Measurements from ENCODE around the gene SHC4.
"Not testable (repeated sequence)": the region's sequence is repeated elsewhere in the genome, so short reads cannot be mapped to it uniquely, and the experiment has no call there.

SHC4 gene

DNA sequence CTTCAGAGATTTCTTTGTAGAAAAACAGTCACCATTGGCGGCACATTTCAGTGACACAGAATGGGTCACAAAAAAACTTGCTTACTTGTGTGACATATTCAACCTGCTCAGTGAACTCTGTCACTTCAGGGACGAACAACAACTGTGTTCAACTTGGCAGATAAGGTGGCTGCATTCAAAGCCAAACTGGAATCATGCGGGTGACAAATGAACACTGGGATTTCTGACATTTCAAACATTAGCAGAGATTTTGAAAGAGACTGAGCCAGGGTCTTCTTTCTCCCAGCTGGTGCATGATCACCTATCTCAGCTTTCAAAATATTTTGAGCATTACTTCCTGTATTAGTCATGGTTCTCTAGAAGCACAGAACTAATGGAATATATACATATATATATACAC is 87.7 kb downstream of the SHC4 start:
- no peak for DNase-seq

DNA sequence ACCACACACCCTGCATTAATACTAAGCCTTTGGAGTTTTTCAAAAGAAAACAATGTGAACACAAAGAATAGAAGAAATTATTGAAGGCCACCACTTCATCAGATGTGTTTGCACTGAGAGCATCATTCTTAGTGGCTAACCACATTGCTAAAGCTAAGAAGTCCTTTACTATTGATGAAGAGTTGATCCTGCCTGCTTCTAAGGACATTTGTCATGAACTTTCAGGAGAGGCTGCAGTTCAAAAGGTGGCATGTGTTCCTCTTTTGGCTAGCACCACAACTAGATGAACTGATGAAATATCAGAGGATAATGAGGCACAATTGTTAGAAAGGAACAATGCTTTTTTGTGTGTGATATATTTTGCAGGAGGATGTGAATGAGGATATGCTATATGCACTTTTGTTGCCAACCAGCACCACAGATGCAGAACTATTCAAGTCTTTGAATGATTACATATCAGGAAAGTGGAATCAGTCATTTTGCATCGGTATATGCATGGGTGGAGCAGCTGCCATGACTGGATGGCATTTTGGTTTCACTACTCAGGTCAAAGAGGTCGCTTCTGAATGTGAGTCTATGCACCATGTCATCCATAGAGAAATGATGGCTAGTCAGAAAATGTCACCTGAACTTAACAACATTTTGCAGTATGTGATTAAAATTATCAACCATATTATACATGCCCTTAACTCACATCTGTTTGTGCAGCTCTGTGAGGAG is 88.3 kb downstream of the SHC4 start:
- DNase-seq = no peak

DNA sequence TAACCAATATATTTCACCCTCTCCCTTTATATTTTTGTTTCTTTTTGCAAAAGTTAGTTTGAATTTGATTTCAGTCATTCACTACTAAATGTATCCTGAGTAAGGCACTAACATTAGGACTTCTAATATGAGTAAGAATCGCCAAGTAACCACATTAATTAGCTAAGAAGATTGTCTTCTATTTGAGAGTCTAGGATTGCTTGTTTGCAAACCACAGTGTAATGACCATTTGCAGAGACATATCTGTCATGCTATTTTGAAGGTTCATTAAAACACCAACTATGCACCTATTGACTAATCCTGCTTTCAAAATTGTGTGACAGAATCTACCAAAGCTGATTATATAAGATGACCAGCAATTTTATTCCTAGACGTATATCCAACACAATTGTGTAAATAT is 91.1 kb downstream of the SHC4 start:
- DNase-seq = no peak

DNA sequence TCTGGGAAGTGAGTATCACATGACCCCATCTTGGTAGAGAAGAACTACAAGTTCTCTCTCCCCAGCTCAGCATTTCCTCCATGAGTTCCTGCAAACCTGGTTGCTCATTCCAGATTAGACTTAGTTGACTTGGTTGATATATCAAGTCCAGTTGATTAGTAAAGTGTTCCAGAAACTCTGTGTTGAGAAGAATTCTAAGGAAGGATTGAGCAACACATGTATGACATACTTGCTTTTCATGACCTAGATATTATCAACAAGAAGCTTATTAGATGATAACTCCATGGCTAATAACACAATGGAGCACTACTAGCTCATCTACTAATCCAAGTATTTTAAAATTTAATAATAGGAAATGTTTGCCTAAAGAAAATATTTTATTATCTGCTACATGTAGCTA is 92.2 kb downstream of the SHC4 start:
- DNase-seq = no peak

DNA sequence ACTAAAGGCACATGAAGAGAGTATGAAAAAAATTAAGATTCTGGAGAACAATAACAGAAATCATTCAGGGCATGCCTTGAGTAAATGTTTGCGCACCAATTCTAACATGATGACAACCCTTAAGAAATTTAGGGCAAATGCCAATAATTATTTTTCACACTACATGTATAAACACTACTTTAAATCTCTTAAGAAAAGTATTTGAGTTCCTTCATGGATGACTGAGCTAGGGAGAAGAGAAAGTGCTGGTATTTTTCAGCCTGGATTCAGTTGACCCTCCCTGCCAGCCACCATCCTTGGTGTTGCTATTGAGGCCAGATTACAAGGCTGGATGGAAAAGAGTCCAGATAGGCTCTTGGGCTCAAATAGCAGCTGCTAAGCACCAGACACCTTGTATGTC is 93.8 kb downstream of the SHC4 start:
- DNase-seq = no peak

DNA sequence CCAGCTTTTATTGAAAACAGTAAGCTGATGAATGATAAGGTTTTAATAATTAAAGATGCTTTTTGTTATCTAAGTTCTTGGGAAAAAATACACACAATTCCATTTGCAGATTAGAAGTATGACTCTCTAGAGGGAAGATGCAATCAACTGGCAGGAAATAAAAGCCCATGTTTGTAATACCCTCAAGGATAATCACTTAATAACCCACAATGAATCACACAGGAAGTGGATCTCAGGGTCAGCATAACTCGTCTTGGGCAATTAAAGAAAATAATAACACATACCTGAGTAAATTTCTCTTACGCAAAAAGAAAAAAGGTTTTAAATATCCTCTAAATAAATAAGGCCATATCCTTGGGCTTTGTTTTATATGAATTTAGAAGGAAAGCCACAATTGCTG is 95.2 kb downstream of the SHC4 start:
- DNase-seq = no peak

DNA sequence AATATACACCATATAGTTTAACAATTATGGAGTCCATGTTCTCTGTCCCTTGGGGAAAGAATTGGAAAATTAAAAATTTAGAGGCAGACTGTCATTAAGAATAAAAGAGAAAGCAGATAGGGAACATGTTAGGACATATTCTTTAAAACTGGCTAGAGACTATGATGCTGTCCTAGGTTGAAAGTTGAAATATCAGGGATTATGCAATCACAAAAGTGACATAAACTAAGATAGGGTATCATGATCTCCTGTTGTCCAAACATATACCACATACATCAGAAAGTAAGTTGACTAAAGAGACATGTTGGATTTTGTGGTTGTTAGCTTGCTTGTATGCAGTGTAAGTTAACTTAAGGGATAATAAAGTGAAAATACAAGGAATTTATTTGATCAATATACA is 95.7 kb downstream of the SHC4 start:
- DNase-seq = no peak

DNA sequence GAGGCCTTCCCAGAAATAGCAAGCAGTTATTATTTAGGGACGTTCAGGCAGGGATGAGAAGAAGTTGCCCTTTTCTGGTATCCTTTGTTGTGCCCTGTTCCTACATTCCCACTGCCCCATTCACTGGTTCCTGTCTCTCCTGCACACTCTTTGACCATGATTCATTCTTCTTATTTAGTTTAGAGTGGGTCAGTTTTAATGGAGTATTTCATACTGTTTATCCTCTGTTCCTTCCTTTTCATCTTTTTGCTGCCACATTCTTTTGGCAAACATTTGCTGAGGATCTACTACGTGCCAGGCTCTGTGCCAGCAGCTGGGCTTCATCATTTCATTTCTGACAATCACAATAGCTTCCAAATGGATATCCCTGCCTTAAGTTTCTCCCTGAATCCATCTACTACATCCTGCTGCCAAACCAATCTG is 97.6 kb downstream of the SHC4 start:
- no peak for DNase-seq

DNA sequence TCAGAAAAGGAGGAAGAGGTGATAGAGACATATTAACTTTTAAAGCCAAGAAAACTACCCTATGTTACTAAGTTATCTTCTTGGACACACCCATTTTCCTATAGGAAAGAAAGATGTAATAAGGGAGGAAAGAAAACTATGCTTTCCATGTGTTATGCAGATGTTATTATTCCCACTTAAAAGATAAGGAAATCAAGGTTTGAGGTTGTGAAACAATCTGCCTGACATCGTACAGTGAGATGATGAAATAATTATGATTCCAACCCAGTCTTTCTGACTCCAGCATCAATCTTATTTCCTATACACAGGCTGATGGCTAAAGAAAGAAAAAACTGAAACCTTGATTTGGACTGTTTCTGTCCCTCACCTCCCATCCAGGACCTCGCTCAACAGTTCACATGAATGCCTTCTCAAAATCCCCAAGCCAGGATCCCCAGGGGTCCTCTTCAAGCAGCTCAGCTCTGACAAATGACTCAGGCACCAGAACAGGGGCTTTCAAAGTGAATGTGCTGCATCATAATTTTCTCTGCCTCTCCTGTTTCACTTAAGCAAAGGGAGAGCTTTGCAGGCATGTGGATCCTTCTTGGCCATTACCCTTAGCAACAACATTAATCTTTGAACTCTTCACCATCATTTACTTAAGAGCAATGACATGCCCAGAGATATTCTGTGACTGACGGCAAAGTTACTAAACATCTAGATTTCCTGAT is 98.2 kb downstream of the SHC4 start:
- no peak for DNase-seq

DNA sequence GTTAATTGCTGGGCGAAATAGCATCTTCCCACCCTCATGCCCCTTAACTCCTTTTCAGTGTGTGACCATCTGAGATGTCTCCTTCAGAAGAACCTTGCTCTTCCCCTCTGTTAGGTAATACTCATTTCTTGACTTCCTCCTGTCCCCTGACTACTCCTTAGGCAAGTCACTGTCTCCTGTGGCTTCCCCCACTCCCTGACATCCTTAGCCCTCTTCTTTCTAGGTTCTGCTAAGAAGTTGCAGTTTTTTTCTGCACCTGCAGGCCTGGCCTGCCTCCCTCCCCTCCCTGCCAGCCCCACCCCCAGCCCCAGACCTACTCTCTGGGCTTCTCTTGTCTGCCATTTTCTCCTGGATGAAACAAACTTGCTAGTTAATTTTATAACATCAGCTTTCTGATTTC is 101.0 kb downstream of the SHC4 start:
- no peak for DNase-seq

DNA sequence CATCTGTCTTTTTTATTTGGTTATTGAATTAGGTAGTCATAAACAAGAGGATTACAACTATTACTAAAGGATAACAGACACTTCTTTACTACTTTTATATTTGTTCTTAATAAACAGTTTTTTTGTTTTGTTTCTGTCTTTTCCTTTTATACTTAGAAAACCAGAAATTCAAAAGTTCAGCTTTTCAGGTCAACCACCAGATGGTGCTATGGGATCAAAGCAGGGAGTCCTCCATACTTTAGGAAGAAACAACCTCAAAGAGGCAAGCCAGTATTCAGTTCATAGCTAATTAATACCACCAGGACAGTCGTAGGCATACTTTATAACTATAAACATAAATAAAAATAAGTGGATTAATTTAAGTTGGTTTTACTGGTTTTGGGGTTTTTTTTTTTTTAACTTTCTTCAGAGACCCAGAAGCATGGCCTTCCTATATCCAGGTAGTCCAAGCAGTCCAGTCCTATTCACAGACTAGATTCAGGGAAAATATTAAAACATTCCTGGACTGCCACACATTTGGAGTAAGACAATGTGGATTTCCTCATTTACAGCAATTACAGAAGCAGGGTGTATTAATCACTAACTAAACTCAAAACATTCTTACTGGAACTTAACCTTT is 101.8 kb downstream of the SHC4 start:
- peak; percentile 47 for DNase-seq

DNA sequence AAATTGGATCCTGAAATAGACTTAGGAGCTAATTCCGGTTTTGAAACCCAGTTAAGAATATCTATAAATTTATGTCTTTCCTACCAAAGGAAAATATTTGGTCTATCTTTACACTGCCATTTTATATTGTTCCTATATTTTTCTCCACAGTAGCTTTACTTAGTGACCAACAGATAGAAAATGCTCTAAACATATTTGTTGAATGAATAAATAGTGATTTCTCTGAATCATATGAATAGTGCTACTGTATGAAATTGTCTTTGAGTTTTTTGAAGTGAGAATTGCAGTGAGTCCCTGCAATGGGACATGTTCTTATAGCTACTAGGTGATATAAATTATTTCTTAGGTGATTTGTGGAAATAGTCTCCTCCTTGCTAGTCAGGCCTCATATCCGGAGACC is 104.3 kb downstream of the SHC4 start:
- no peak for DNase-seq

DNA sequence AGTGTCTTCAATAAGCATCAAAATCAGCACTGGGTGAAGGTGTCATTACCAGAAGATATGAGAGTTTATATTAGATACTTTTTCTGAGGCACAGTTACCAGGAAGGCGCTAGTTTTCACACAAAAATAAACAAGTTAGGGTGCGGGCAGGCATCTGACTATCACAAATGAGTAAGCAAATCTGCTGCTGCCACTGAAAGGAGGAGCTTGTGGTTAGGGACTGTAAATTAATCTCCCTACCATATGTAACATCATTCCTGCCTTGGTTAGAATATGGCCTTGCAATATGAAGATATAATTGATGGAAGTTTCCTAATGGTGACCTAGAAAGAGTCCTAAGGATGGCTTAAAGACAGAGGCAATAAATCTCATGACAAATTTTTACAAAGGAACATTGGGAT is 105.3 kb downstream of the SHC4 start:
- no peak for DNase-seq

DNA sequence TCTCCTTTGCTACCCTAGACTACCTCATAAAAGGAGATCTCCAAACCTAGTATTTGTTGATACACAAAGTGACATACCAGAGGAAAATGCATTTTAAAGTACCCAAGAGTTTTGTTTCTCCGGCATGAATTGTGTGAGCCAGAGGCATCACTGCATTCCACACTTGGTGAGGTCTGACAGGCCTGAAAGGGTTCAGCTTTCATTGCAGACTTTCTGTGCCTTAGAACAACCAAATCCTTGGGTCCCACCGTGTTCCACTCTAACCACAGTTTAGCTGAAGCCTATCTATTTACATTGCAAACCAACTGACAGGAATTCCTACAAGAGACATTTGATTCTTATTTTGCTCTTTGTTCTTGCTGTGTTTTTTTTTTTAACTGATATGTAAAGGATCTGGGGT is 106.8 kb downstream of the SHC4 start:
- DNase-seq = no peak

DNA sequence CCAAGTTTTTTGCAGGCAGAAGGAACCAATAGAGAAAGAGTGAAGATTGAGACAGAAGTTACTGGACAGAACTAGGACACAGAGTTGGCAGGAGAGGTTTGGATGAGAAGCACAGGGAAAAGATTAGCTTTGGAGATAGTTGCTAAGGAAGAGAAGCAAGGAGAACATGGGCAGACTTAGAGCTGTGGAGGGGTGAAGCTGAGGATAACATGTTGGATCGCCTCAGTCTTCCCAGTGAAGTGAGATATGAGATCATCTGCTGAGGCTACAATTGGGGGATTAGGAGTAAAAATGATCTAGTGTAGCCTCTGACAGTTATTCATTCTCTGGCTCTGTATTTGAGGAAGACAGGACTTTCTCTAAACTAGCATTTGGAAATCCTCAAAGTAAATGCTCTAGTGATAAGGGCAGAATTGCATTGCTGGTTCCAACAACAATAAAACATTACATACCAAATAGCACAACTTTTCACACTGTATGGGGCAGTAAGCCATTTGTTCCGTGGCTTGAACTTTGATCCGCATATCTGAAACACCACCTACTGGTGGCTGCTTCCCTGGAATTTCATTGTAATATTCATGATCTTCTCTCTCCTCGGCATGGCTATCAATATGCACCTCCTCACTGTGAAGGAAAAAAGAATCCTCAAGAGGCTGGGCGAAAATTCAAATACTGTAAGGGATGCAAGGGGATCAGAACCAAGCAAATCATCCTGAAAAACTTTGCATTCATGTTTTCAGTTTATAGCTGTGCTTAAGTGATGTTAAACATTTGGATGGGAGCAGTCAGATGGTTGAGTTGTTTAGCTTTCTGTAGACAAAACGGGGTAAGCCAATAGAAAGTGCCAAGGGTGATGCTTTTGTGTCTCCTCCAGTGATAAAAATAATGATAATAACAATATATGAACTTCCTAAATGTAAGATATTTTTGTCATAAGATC is 107.9 kb downstream of the SHC4 start:
- no peak for DNase-seq

DNA sequence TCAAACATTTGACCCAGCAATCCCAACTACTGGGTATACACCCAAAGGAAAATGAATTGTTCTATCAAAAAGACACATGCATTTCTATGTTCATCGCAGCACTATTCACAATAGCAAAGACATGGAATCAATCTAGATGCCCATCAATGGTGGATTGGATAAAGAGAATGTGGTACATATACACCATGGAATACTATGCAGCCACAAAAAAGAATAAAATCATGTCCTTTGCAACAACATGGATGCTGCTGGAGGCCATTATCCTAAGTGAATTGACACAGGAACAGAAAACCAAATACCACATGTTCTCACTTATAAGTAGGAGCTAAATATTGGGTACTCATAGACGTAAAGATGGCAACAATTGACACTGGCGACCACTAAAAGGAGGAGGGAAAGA is 109.3 kb downstream of the SHC4 start:
- not testable (repeated sequence) for DNase-seq

DNA sequence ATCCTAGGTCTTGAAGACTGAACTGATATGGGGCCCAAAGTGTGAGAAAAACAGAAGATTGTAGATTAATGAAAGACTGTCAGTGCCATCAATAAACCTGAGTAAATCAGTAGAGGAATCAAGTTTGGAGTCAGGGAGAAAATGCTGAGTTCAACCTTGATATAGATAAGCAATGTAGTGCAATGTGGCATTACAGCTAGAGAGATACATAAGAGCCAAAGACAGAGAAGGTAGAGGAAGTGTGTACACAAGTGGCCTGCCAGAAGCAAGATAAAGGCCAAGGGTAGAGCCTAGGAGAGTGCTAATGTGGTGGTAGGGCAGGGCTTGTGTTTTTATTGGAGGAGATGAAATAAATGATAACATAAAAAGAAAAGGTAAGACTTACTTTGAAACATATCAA is 111.8 kb downstream of the SHC4 start:
- DNase-seq = no peak

DNA sequence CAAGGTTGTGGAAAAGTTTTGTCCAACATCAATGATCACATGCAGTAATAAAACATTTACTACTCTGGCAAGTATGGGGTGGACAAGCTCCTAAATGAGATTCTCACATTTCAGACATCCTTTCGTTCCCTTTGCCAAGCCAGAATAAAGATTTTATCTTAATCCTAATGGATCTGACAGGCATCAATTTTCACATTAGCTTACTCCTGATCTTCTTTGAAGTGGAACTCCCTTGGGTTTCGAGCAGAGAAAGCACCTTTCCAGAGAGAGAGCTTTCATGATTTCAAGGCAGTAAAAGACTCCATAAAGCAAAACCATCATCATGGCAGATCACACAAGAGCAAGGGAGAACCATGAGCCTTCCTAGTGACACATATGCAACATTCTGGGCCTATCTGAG is 113.1 kb downstream of the SHC4 start:
- DNase-seq = no peak

DNA sequence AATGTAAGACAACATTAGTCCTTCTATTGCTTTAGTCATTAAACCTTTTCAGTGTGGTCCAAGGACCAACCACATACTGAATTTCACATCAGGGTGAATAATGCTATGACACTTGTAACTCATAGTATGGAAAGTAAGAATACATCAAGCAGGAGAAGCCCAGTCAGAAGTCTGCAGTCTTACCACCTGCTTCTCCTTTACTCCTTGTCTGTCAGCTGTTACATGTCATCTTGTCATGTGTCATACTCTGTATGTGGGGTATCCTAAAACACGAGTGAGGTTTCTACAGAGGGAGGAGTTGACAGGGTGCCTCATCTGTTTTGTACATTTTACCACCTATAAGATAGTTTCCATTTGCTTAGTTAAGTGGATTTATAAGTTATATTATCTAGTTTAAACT is 118.6 kb downstream of the SHC4 start:
- no peak for DNase-seq

DNA sequence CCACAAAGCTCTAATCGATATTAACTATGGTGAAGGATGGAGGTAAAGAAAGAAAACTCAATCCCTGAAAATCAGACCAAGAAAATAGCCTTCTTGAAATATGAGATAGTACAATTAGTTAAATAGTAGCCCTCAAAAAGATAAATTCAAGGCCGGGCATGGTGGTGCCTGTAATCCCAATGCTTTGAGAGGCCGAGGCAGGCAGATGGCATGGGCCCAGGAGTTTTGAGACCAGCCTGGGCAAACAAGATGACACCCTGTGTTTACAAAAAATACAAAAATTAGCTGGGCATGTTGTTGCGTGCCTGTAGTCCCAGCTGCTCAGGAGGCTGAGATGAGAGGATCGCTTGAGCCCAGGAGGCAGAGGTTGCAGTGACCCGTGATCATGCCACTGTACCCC is 121.2 kb downstream of the SHC4 start:
- DNase-seq = no peak

DNA sequence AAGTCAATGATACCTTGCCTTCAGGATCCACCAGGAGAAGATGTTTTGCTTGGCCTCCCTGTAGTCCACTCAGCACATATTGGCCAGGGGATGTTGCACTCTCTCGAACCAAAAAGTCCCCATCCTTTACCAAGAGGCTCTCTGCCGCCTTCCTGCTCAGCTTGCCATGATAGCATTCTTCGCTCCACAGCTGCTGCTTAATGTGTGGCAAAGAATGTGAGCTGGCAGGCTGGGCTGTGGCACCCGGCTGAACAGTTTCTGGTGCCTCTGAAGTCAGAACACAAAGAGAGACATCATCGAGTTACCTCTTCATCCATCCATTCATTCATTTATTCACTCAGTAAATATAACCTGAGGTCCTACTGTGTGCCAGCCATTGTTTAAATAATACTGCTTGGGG is 129.0 kb downstream of the SHC4 start:
- DNase-seq = no peak

DNA sequence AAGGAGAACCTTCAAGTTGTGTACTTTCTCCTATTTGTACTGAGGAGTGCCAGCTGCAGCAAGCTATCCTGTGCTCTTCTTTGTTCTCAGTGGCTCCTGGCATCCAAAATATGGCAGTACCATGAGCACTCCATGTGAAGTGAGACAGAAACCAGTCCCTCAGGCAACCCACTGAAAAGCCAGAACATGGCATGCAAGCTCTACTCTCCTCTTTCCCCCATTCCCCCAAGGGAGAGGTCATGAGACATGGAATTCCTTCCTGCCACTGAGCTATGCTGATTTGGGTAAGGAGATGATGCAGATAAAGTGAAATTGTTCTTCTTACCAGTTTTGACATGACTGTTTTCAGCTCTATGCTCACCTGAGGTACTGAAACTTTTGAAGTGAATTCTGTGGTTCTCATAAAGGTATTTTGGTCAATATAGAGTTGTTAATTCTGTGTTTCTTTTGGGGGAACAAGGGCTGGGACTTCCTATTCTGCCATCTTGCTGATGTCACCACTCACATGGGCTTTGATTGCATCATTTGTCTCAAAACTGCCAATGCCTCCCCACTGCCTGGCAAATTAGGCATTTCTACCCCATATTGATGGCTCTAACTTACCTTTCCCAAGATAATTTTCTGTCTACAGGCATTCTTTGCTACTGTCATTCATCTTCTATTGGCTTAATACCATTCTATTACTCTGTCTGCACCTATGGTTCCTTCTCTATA is 130.0 kb downstream of the SHC4 start:
- no peak for DNase-seq

DNA sequence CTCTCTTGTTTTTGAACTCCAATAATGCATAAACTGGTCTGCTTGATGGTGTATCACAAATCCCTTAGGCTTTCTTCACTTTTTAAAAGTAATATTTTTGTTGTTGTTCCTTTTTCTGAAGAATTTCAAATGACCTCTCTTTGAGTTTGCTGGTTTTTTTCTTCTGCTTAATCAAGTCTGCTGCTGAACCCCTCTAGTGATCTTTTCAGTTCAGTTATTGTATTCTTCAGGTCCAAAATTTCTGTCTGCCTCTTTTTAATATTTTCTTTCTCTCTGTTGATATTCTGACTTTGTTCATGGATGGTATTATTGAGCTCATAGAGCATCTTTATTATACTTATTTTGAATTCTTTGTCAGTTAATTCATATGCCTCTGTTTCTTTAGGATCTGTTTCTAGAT is 131.1 kb downstream of the SHC4 start:
- DNase-seq = no peak

All from NCI-H2081 treated with DMSO at 0.1 percent for 48 hours (cell line).